K562 (cell line): ENCODE results near the gene ARHGAP26. TPM values are rescaled to one million over a fixed set of nuclear protein-coding genes. Genes with fewer than 3 reads are reported as not detected.
A peak's percentile ranks its signal among the peaks of the same experiment; 100 is the strongest.

Experiments
- ATAC-seq: fragments of 200-7000 bp; cut with Tn5 transposase; 3 replicates; pipeline ENCODE4 v1.9.1; 2020; ENCODE audit warnings: moderate library complexity
- BruUV-seq: library from RNA; stranded (reverse); fragments of 400-500 nt; replicated peaks from 2 replicates; lab custom pipeline; 2021; lab: Mats Ljungman, UMichigan
- CTCF ChIA-PET: fragments of 300-600 bp; formaldehyde crosslinking; extraction: SDS; loops from one replicate; lab custom pipeline; 2021; ENCODE audit warnings: low intra/inter-chr PET ratio; lab: Yijun Ruan, JAX
- POLR2A ChIA-PET: fragments of 300-600, 350-650 bp; sonication (Branson Sonifier 250); formaldehyde crosslinking; extraction: SDS; loops from one replicate; lab custom pipeline; 2021; ENCODE audit warnings: antibody characterized with exemption, inconsistent platforms; lab: Yijun Ruan, JAX
- DNase-seq, 4 experiments: peaks; one replicate each; pipeline versions ENCODE4 v3.0.0 to v3.0.0-alpha.2; 2011 to 2018; ENCODE audit warnings: low spot score in 3 of 4, mixed read lengths in 3 of 4; ENCODE audit errors: extremely low read depth in 1 of 4
- FAIRE-seq: peaks from 2 replicates; lab custom pipeline; 2011; peaks lifted over from hg19 to GRCh38; lab: Jason Lieb, UNC
- H2AFZ ChIP-seq: 2 replicates; pipeline ENCODE4 v1.6.0; 2011; ENCODE audit warnings: low read depth, low read length, control low read depth, inconsistent platforms
- H3K27ac ChIP-seq: fragments of 200-600 bp; 3 replicates; pipeline ENCODE4 v1.8.0; 2011; ENCODE audit warnings: low read depth, mild to moderate bottlenecking, control low read depth, inconsistent platforms, low read length, moderate library complexity, mixed read lengths; ENCODE audit errors: extremely low read depth
- H3K27me3 ChIP-seq, 2 experiments: fragments of 300-600 bp in 1 of 2; 2 replicates in 1 of 2; 3 replicates in 1 of 2; pipeline versions ENCODE4 v1.6.0 to v1.8.0; 2011; ENCODE audit warnings: inconsistent platforms in 2 of 2, low read length in 2 of 2, mild to moderate bottlenecking in 1 of 2, mixed read lengths in 1 of 2, moderate library complexity in 1 of 2; ENCODE audit not compliant: control insufficient read depth in 2 of 2, insufficient read depth in 2 of 2
- H3K36me3 ChIP-seq: fragments of 300-600 bp; 3 replicates; pipeline ENCODE4 v1.8.0; 2011; ENCODE audit warnings: mild to moderate bottlenecking, low read length, inconsistent platforms; ENCODE audit not compliant: control insufficient read depth, insufficient read depth
- H3K4me1 ChIP-seq, 2 experiments: fragments of 200-600 bp in 1 of 2; replicated peaks in 1 of 2; 2 replicates in 1 of 2; 3 replicates in 1 of 2; pipeline versions ENCODE4 v1.5.1 to v1.8.0; 2011; ENCODE audit warnings: inconsistent platforms in 2 of 2, low read length in 2 of 2, mild to moderate bottlenecking in 1 of 2, mixed read lengths in 1 of 2, moderate library complexity in 1 of 2; ENCODE audit not compliant: control insufficient read depth in 2 of 2, insufficient read depth in 2 of 2
- H3K4me2 ChIP-seq: 2 replicates; pipeline ENCODE4 v1.6.1; 2011; ENCODE audit warnings: low read length, control low read depth, inconsistent platforms, mixed read lengths; ENCODE audit not compliant: insufficient read depth
- H3K4me3 ChIP-seq: fragments of 200-600 bp; sonication (generic), shearing (Covaris generic); 2 replicates; pipeline ENCODE4 v1.5.1; 2016; ENCODE audit warnings: control low read depth, inconsistent platforms
- H3K79me2 ChIP-seq: fragments of 200-600 bp; 3 replicates; pipeline ENCODE4 v1.8.0; 2011; ENCODE audit warnings: low read length, inconsistent platforms; ENCODE audit not compliant: control insufficient read depth, insufficient read depth
- H3K9ac ChIP-seq, 2 experiments: 2 replicates each; pipeline versions ENCODE4 v1.6.0 to v1.6.1; 2011; ENCODE audit warnings: low read depth in 2 of 2, low read length in 2 of 2, control low read depth in 1 of 2, inconsistent platforms in 1 of 2, mild to moderate bottlenecking in 1 of 2, mixed read lengths in 1 of 2; ENCODE audit not compliant: insufficient read depth in 1 of 2
- H3K9me1 ChIP-seq: one replicate; pipeline ENCODE4 v1.6.0; 2011; ENCODE audit warnings: inconsistent platforms, mild to moderate bottlenecking, low read length, moderate library complexity; ENCODE audit not compliant: control insufficient read depth, insufficient read depth
- H3K9me3 ChIP-seq: replicated peaks from 2 replicates; pipeline ENCODE4 v1.5.1; 2011; ENCODE audit warnings: low read depth, low read length, inconsistent platforms; ENCODE audit not compliant: control insufficient read depth, insufficient read depth
- H4K20me1 ChIP-seq: replicated peaks from 2 replicates; pipeline ENCODE4 v1.6.1; 2011; ENCODE audit warnings: low read length, inconsistent platforms, mixed read lengths; ENCODE audit not compliant: control insufficient read depth, insufficient read depth
- ASH1L ChIP-seq: fragments of 450-650 bp; IDR thresholded peaks from 2 replicates; pipeline ENCODE4 v1.6.1; 2018; ENCODE audit warnings: borderline replicate concordance, mild to moderate bottlenecking, low read depth; ENCODE audit not compliant: partially characterized antibody
- ETV5 ChIP-seq: sonication (generic); formaldehyde crosslinking; IDR thresholded peaks from 2 replicates; pipeline ENCODE4 v1.4.0; 2020; ENCODE audit warnings: low read depth, mild to moderate bottlenecking, missing genetic modification reagents
- HNRNPK ChIP-seq: fragments of 200-400 bp; formaldehyde crosslinking; IDR thresholded peaks from one replicate; pipeline ENCODE4 v1.6.1; 2018; ENCODE audit warnings: mild to moderate bottlenecking, low read depth, low read length; ENCODE audit not compliant: poor library complexity, severe bottlenecking
- MYBL2 ChIP-seq, 2 experiments: fragments of 450-650 bp in 1 of 2; sonication (generic) in 1 of 2; formaldehyde crosslinking in 1 of 2; IDR thresholded peaks; 2 replicates each; pipeline versions ENCODE4 v1.6.1 to v1.8.1; 2017 to 2022; ENCODE audit warnings: borderline replicate concordance in 1 of 2, inconsistent platforms in 1 of 2, low read depth in 1 of 2, mild to moderate bottlenecking in 1 of 2, missing genetic modification reagents in 1 of 2, moderate library complexity in 1 of 2
- NFIC ChIP-seq: fragments of 450-650 bp; IDR thresholded peaks from 2 replicates; pipeline ENCODE4 v1.6.1; 2017; ENCODE audit warnings: mild to moderate bottlenecking, inconsistent platforms
- RNF2 ChIP-seq: sonication (generic); IDR thresholded peaks from 2 replicates; pipeline ENCODE4 v1.6.1; 2016
- VEZF1 ChIP-seq: fragments of 200-800 bp; sonication (Bioruptor generic); IDR thresholded peaks from 2 replicates; pipeline ENCODE4 v1.6.1; 2017; ENCODE audit warnings: missing genetic modification characterization, missing compliant biosample characterization
- ZBED1 ChIP-seq: IDR thresholded peaks from 2 replicates; pipeline ENCODE4 v1.6.1; 2014
- ZNF282 ChIP-seq: sonication (generic); formaldehyde crosslinking; IDR thresholded peaks from 2 replicates; pipeline ENCODE4 v1.8.1; 2023; ENCODE audit warnings: missing genetic modification reagents
- WGBS: fragments of 100-300 bp; shearing (Covaris generic); methylation state at CpG from one replicate; pipeline ENCODE4 v1.1.6; 2016; ENCODE audit warnings: low coverage, mixed read lengths; ENCODE audit not compliant: insufficient coverage; ENCODE audit errors: missing lambda C conversion rate; 5-methylcytosine and 5-hydroxymethylcytosine counted together
- in situ Hi-C: fragments of 300-500 bp; cut with MboI; formaldehyde crosslinking; loops from 4 replicates; pipeline ENCODE4 v1.15.0; 2018; ENCODE audit warnings: inconsistent platforms, mixed read lengths
- intact Hi-C: fragments of 100-400 bp; cut with micrococcal nuclease; formaldehyde crosslinking; loops from 2 replicates; pipeline ENCODE4 v1.14.2; 2022
- polyA plus RNA-seq, 8 experiments: library from polyadenylated mRNA; depleted of rRNA in 4 of 8; stranded (reverse) in 5 of 8; unstranded in 3 of 8; fragments of >200 nt; fragmentation: Nextera tagmentation in 2 of 8; fragmentation: Illumina TruSeq in 1 of 8; extraction: Ambion mirVana in 2 of 8; extraction: Trizol in 1 of 8; gene quantifications; 2 replicates each; pipeline versions ENCODE4 v1.2.1 to v1.2.3, GENCODE V29; 2011 to 2014; ENCODE audit warnings: inconsistent platforms in 1 of 8, missing spikeins in 1 of 8
- total RNA-seq, 7 experiments: library from RNA; depleted of rRNA in 6 of 7; stranded (reverse); fragments of >200 nt in 6 of 7; fragmentation: Illumina TruSeq in 2 of 7; extraction: Trizol in 2 of 7; gene quantifications; 2 replicates each; pipeline versions ENCODE4 v1.2.1 to v1.2.3, GENCODE V29; 2011 to 2021; ENCODE audit warnings: low replicate concordance in 1 of 7
- TF ChIP-seq, protein P1 (sequence below): sonication (generic); formaldehyde crosslinking; IDR thresholded peaks from 2 replicates; pipeline ENCODE4 v1.8.0; 2022; ENCODE audit warnings: mild to moderate bottlenecking, missing genetic modification reagents

Gene ARHGAP26
- total and polyA plus RNA-seq, 9 of the 15 experiments (the other 6 are each of a cell fraction or from before 2014, with no cell fraction given): 0.13 to 1.1 (median 0.55) TPM

DNA sequence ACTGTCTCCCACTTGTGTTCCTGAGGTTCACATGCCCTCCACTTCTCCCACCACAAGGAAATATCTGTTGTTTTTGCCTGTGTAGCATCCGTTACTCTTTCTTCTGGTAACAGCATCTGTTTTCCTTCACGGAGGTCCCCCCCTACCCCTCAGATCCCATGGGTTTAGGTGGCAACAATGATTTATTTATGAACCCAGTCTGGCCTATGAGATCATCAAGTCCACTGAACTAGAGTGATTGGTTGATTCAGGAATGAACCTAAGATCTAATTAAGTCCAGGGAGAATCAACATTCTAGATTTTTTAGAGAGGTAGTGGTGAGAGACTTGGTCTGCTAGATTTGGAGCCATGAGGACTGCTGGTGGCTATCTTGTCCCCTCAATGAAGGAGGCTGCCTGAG lies 466.5 kb downstream of the ARHGAP26 start:
- POLR2A ChIA-PET: no interaction called here
- TF ChIP-seq RNF2 (no peak), ASH1L (no peak)
- Histone ChIP-seq H3K9ac (no peak overlapping the region), H4K20me1 (no peaks in the 10 kb centered on the region), H3K79me2 (no peaks in the 10 kb centered on the region), H3K27me3 (no peaks in the 10 kb centered on the region), H3K9me3 (no peaks in the 10 kb centered on the region), H3K27ac (no peak overlapping the region), H3K4me1 (peaks cover 0 to 4% of the 10 kb centered on the region in 2 experiments; a peak in 3 of 5 replicates), H3K36me3 (no peaks in the 10 kb centered on the region), H3K4me2 (no peak overlapping the region), H3K4me3 (no peak overlapping the region), H3K9me1 (no peaks in the 10 kb centered on the region), H2AFZ (no peak overlapping the region)
- WGBS: 35% methylated on average over 2 of the region's 2 CpGs
- CTCF ChIA-PET: no interaction called here
- no peak for FAIRE-seq
- ATAC-seq: no peak
- intact Hi-C loops (no loop called here), in situ Hi-C loops (no loop called here)
- no peak for DNase-seq
- no TSS peak for BruUV-seq

GRCh38 chr5:143237664-143238063 lies 467.5 kb downstream of the ARHGAP26 start:
- Histone ChIP-seq H3K9me1 (no peaks in the 10 kb centered on the region), H3K27ac (no peak overlapping the region), H3K9me3 (no peaks in the 10 kb centered on the region), H3K4me3 (no peak overlapping the region), H3K79me2 (no peaks in the 10 kb centered on the region), H3K4me1 (peaks cover 0 to 4% of the 10 kb centered on the region in 2 experiments; a peak in 3 of 5 replicates), H3K9ac (no peak overlapping the region), H4K20me1 (no peaks in the 10 kb centered on the region), H3K36me3 (no peaks in the 10 kb centered on the region), H3K4me2 (no peak overlapping the region), H2AFZ (0 out of 2 replicates have a peak overlapping the region, but pooled peaks have one; percentile 42), H3K27me3 (no peaks in the 10 kb centered on the region)
- DNase-seq: no peak
- intact Hi-C loops: no loop called here
- peak; percentile 61 for ATAC-seq
- in situ Hi-C loops: no loop called here
- FAIRE-seq: no peak
- CTCF ChIA-PET: no interaction called here
- POLR2A ChIA-PET: no interaction called here
- BruUV-seq: no TSS peak
- 52% methylated on average over 10 of the region's 10 CpGs for WGBS
- TF ChIP-seq MYBL2 (IDR thresholded peaks at IDR 0.05; ENCODE audit: low read depth) (no peak), MYBL2 (CRISPR knock-in tag; IDR thresholded peaks at IDR 0.05; ENCODE audit: borderline replicate concordance) (no peak), ZNF282 (CRISPR knock-in tag) (no peak), VEZF1 (CRISPR knock-in tag) (no peak), NFIC (no peak), ETV5 (CRISPR knock-in tag) (no peak), ZBED1 (no peak), HNRNPK (no peak)
- TF ChIP-seq, protein P1, sequence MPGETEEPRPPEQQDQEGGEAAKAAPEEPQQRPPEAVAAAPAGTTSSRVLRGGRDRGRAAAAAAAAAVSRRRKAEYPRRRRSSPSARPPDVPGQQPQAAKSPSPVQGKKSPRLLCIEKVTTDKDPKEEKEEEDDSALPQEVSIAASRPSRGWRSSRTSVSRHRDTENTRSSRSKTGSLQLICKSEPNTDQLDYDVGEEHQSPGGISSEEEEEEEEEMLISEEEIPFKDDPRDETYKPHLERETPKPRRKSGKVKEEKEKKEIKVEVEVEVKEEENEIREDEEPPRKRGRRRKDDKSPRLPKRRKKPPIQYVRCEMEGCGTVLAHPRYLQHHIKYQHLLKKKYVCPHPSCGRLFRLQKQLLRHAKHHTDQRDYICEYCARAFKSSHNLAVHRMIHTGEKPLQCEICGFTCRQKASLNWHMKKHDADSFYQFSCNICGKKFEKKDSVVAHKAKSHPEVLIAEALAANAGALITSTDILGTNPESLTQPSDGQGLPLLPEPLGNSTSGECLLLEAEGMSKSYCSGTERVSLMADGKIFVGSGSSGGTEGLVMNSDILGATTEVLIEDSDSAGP (CRISPR knock-in tag): no peak
